HepG2 (cell line): ENCODE results near the gene NTN4. TPM values are rescaled to one million over a fixed set of nuclear protein-coding genes. Genes with fewer than 3 reads are reported as not detected.

ENCODE experiments used
- CREB1 ChIP-seq, 2 experiments: fragments of 450-650 bp in 1 of 2; IDR thresholded peaks; 2 replicates each; pipeline ENCODE4 v1.6.1; 2016 to 2017; ENCODE audit warnings: control low read depth in 1 of 2, mild to moderate bottlenecking in 1 of 2, missing compliant biosample characterization in 1 of 2, missing genetic modification characterization in 1 of 2
- NFYB ChIP-seq: sonication (generic); formaldehyde crosslinking; IDR thresholded peaks from 2 replicates; pipeline ENCODE4 v1.4.0; 2020; ENCODE audit warnings: missing genetic modification reagents
- ONECUT2 ChIP-seq: sonication (generic); formaldehyde crosslinking; IDR thresholded peaks from 2 replicates; pipeline ENCODE4 v1.4.0; 2020; ENCODE audit warnings: missing genetic modification reagents
- PTBP1 ChIP-seq: fragments of 200-400 bp; formaldehyde crosslinking; IDR thresholded peaks from 2 replicates; pipeline ENCODE4 v1.6.1; 2018; ENCODE audit warnings: low read length, low read depth; ENCODE audit not compliant: poor library complexity, severe bottlenecking
- SSRP1 ChIP-seq: IDR thresholded peaks from 2 replicates; pipeline ENCODE4 v1.6.1; 2016; ENCODE audit warnings: control low read depth
- ZBTB1 ChIP-seq: sonication (generic); formaldehyde crosslinking; IDR thresholded peaks from 2 replicates; pipeline ENCODE4 v1.4.0; 2020; ENCODE audit warnings: missing genetic modification reagents, borderline replicate concordance
- ZNF644 ChIP-seq: IDR thresholded peaks from 2 replicates; pipeline ENCODE4 v1.6.1; 2016; ENCODE audit warnings: low read depth
- polyA plus RNA-seq, 8 experiments: library from polyadenylated mRNA; depleted of rRNA in 3 of 8; stranded (reverse) in 7 of 8; unstranded in 1 of 8; fragments of >200 nt; fragmentation: Illumina TruSeq in 4 of 8; extraction: Trizol in 4 of 8; gene quantifications; 2 replicates each; pipeline versions ENCODE4 v1.2.1 to v1.2.3, GENCODE V29; 2011 to 2016; ENCODE audit warnings: low read depth in 4 of 8, missing spikeins in 1 of 8, mixed read lengths in 1 of 8; ENCODE audit not compliant: insufficient read depth in 1 of 8
- total RNA-seq, 5 experiments: library from RNA; depleted of rRNA; stranded (reverse); fragments of >200 nt; fragmentation: Illumina TruSeq; extraction: Trizol; gene quantifications; 2 replicates each; pipeline ENCODE4 v1.2.3, GENCODE V29; 2016; ENCODE audit warnings: low read depth in 1 of 5
- TF ChIP-seq, protein P1 (sequence below): sonication (generic); formaldehyde crosslinking; conservative IDR thresholded peaks from 2 replicates; pipeline ENCODE4 v1.8.0; 2022; ENCODE audit warnings: missing genetic modification reagents
- TF ChIP-seq, protein P2 (sequence below), 2 experiments: sonication (generic) in 1 of 2; formaldehyde crosslinking in 1 of 2; IDR thresholded peaks; 2 replicates each; pipeline versions ENCODE4 v1.6.1 to v1.9.0; 2014 to 2022; ENCODE audit warnings: antibody characterized with exemption in 1 of 2, borderline replicate concordance in 1 of 2, inconsistent platforms in 1 of 2, low read depth in 1 of 2, missing genetic modification reagents in 1 of 2
- TF ChIP-seq, protein P3 (sequence below), 2 experiments: fragments of 450-650 bp in 1 of 2; sonication (generic) in 1 of 2; formaldehyde crosslinking in 1 of 2; IDR thresholded peaks; 2 replicates each; pipeline versions ENCODE4 v1.6.1 to v1.8.0; 2016 to 2022; ENCODE audit warnings: antibody characterized with exemption in 1 of 2, mild to moderate bottlenecking in 1 of 2, missing genetic modification reagents in 1 of 2

The NTN4 gene
- total and polyA plus RNA-seq, 2 of the 13 experiments (the other 11 are each of a cell fraction or from before 2014, with no cell fraction given): 7.8 to 11.5 TPM

DNA sequence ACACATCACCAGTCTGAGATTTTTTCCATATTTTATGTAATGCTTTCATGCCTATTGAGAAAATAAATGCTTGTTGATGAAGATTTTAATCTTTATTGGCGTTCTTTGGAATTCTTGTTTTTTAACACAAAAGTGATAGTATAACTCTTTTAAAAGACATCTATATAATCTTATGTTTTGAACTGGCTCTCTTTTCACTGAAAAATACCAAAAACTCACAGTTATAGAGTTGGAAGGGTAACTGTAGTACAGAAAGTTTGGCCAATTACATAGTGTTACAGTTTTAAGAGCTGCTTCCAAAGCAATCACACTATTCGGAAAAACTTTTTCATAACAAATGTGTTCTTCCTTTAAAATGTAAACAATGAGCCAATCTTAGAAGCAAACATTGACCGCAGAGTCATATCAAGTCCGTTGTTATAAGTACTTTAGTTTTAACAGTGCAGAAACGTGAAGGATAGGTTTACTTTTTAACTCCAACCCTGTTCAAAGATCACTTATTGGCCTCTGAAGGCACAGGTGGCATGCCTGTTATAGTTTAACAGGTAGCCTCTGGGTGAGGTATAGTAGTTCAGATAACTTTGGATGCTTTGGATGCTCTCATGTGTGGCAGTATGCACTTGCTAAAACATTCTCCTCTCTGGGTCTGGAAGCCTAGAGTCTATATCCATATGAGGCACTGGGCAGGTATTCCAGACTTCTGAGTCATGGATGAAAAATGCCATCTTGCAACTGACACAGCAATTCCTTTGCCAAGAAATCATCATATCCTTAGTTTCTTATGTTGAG, 12.1 kb upstream of the NTN4 start (continued):
- TF ChIP-seq, protein P1, sequence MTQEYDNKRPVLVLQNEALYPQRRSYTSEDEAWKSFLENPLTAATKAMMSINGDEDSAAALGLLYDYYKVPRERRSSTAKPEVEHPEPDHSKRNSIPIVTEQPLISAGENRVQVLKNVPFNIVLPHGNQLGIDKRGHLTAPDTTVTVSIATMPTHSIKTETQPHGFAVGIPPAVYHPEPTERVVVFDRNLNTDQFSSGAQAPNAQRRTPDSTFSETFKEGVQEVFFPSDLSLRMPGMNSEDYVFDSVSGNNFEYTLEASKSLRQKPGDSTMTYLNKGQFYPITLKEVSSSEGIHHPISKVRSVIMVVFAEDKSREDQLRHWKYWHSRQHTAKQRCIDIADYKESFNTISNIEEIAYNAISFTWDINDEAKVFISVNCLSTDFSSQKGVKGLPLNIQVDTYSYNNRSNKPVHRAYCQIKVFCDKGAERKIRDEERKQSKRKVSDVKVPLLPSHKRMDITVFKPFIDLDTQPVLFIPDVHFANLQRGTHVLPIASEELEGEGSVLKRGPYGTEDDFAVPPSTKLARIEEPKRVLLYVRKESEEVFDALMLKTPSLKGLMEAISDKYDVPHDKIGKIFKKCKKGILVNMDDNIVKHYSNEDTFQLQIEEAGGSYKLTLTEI (CRISPR knock-in tag): no peak
- TF ChIP-seq ZBTB1 (CRISPR knock-in tag) (no peak), NFYB (CRISPR knock-in tag) (no peak), ZNF644 (CRISPR knock-in tag) (0 out of 2 replicates have a peak, but pooled peaks have one; percentile 46), PTBP1 (no peak), CREB1 (IDR thresholded peaks at IDR 0.05) (no peak), CREB1 (CRISPR knock-in tag; IDR thresholded peaks at IDR 0.05) (peak; percentile 77), SSRP1 (CRISPR knock-in tag) (no peak), ONECUT2 (CRISPR knock-in tag) (0 out of 2 replicates have a peak, but pooled peaks have one; percentile 49)
- TF ChIP-seq, protein P2, sequence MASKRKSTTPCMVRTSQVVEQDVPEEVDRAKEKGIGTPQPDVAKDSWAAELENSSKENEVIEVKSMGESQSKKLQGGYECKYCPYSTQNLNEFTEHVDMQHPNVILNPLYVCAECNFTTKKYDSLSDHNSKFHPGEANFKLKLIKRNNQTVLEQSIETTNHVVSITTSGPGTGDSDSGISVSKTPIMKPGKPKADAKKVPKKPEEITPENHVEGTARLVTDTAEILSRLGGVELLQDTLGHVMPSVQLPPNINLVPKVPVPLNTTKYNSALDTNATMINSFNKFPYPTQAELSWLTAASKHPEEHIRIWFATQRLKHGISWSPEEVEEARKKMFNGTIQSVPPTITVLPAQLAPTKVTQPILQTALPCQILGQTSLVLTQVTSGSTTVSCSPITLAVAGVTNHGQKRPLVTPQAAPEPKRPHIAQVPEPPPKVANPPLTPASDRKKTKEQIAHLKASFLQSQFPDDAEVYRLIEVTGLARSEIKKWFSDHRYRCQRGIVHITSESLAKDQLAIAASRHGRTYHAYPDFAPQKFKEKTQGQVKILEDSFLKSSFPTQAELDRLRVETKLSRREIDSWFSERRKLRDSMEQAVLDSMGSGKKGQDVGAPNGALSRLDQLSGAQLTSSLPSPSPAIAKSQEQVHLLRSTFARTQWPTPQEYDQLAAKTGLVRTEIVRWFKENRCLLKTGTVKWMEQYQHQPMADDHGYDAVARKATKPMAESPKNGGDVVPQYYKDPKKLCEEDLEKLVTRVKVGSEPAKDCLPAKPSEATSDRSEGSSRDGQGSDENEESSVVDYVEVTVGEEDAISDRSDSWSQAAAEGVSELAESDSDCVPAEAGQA (IDR thresholded peaks at IDR 0.05; ENCODE audit: low read depth): no peak
- TF ChIP-seq, protein P2 (CRISPR knock-in tag; IDR thresholded peaks at IDR 0.05; ENCODE audit: borderline replicate concordance): no peak
- TF ChIP-seq, protein P3, sequence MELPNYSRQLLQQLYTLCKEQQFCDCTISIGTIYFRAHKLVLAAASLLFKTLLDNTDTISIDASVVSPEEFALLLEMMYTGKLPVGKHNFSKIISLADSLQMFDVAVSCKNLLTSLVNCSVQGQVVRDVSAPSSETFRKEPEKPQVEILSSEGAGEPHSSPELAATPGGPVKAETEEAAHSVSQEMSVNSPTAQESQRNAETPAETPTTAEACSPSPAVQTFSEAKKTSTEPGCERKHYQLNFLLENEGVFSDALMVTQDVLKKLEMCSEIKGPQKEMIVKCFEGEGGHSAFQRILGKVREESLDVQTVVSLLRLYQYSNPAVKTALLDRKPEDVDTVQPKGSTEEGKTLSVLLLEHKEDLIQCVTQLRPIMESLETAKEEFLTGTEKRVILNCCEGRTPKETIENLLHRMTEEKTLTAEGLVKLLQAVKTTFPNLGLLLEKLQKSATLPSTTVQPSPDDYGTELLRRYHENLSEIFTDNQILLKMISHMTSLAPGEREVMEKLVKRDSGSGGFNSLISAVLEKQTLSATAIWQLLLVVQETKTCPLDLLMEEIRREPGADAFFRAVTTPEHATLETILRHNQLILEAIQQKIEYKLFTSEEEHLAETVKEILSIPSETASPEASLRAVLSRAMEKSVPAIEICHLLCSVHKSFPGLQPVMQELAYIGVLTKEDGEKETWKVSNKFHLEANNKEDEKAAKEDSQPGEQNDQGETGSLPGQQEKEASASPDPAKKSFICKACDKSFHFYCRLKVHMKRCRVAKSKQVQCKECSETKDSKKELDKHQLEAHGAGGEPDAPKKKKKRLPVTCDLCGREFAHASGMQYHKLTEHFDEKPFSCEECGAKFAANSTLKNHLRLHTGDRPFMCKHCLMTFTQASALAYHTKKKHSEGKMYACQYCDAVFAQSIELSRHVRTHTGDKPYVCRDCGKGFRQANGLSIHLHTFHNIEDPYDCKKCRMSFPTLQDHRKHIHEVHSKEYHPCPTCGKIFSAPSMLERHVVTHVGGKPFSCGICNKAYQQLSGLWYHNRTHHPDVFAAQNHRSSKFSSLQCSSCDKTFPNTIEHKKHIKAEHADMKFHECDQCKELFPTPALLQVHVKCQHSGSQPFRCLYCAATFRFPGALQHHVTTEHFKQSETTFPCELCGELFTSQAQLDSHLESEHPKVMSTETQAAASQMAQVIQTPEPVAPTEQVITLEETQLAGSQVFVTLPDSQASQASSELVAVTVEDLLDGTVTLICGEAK (IDR thresholded peaks at IDR 0.05): no peak
- TF ChIP-seq, protein P3 (CRISPR knock-in tag; IDR thresholded peaks at IDR 0.05): no peak
